Posterior cingulate gyrus (tissue), 11 donors: ENCODE measurements around the gene TBX15.
A peak's percentile ranks its signal among the peaks of the same experiment; 100 is the strongest.

Experiments
- DNase-seq, 10 donors: peaks; one replicate each; pipeline versions ENCODE4 v3.0.0 to v3.0.0-alpha.2; 2020 to 2021; ENCODE audit warnings: mixed read lengths in 3 of 10
- intact Hi-C: fragments of 100-400 bp; cut with DNase I; formaldehyde crosslinking; loops from one replicate; pipeline ENCODE4 v1.15.1; 2023

The TBX15 gene

GRCh38 chr1:119002028-119002686 is 14.0 kb upstream of the TBX15 start:
- intact Hi-C loops: no loop called here
- no peak for DNase-seq

DNA sequence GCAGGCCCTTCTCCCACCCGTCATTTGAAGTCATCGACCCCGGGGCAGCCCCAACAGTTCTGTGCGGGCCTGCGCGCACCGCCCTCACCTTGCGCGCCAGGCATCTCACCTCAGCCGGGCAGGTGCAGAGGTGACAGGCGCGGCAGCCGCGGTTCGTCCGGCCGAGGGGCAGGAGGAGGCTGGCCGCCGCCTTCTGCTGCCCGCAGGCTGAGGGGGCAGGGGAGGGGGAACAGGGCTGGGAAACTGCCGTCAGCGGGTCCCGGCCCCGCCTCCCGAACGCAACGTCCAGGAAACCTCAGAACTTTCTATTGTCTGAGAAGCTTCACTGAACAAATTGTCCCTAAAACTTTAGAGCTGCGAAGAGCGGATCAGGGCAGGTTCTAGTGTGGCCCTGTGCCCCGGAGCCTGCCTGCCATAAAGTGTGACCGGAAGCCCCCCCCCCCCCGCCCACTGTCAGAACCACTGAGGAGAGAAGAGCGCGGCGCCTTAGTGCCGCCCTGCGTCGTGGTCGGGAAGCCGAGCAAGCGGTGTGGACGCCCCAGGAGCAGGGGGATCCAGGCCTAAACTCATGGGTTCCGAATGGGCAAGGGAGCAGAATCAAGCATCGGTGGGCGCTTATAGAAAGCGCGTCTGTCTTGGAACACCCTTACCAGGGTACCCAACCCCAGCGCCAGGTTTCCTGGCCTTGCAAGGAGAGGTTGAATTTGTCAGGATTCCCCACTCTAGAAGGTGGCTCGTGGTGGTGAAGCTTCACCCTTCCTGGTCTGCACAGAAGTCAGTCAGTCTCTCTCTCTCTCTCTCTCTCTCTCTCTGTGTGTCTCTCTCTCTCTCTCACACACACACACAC is 13.3 kb upstream of the TBX15 start:
- intact Hi-C loops: no loop called here
- peak in 2 of 10 donors; percentile 42 to 70 for DNase-seq

GRCh38 chr1:119000371-119001180 is 12.4 kb upstream of the TBX15 start:
- DNase-seq: peak in 2 of 10 donors; percentile 70 to 75

DNA sequence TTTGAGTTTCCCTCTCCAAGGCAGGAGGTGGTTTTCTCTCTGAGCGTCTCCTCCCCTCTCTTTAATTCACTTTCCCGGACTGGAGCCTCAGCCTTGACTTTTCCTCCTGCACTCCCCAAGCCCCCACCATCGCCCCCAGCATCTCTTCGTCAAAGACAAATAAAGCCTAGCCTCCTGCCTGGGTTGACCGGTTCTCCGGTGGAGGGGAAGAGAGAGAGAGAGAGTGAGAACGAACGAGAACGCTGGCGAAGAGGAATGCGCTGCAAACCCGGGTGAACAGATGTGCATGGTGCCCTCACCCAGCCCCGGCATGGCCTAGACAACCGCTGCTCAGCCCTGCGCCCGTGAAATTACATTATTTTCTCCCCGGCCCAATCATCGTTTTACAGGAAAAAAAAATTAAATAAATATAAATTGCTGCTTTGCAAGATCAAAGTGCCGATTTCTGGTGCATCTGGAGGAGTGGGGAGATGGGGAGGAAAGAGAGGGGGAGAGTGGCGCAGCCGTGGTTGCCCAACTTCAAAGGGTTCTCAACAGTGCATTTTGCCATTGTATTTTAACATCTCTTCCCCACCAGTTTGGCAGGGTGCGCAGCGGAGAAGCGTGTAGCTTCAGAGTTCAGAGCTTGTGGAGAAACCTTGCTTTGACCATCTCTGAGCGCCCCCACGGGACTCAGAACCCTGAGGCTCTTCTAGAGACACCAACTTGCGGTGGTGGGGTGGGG is 11.4 kb upstream of the TBX15 start:
- DNase-seq: peak in 1 of 10 donors; percentile 29
- intact Hi-C loops: no loop called here

More at GRCh38 chr1:119000371-119001180, 12.4 kb upstream of the TBX15 start:
- intact Hi-C loops: no loop called here

GRCh38 chr1:118998171-118998570 is 10.0 kb upstream of the TBX15 start:
- intact Hi-C loops: no loop called here
- DNase-seq: no peak

DNA sequence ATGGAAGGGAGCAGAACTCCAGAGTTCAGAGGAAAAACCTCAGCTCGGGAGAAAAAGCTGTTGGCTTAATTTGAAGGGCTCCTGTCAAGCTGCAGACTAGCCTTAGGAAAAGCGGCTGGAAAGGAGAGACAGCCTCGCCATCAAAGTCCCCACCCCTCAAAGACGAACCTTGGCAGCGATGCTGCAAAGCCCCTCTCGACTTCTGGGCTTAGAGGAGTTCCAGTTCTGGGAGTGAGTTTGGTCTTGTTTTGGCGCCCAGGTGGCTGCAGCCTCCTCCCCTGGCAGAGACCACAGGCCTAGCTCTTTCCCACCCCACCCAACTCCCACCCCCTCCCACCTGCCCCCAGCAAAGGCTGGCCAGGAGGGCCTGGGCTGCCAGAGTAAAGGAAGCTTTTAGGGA is 9.1 kb upstream of the TBX15 start:
- DNase-seq: peak in 1 of 10 donors; percentile 38
- intact Hi-C loops: no loop called here

- DNase-seq: peak in 1 of 10 donors; percentile 75
Observed at GRCh38 chr1:118995312-118996016, 7.3 kb upstream of the TBX15 start.

DNA sequence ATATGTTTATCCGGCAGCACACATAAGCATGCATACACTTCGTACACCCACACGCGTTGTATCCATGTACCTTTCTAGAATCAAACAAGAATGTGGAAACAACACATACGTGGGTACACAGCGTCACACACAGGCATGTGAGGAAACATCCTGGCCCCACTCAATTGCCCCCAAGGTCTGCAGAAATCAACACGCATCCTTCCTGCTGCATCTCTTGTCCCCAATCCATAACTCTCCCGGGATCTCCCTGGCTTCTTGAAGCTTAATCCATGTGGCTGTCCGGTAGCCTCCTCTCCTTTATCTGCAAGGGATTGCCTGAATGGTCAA is 5.5 kb upstream of the TBX15 start:
- no peak for DNase-seq
- intact Hi-C loops: no loop called here

More at GRCh38 chr1:118995312-118996016, 7.3 kb upstream of the TBX15 start:
- intact Hi-C loops: no loop called here

DNA sequence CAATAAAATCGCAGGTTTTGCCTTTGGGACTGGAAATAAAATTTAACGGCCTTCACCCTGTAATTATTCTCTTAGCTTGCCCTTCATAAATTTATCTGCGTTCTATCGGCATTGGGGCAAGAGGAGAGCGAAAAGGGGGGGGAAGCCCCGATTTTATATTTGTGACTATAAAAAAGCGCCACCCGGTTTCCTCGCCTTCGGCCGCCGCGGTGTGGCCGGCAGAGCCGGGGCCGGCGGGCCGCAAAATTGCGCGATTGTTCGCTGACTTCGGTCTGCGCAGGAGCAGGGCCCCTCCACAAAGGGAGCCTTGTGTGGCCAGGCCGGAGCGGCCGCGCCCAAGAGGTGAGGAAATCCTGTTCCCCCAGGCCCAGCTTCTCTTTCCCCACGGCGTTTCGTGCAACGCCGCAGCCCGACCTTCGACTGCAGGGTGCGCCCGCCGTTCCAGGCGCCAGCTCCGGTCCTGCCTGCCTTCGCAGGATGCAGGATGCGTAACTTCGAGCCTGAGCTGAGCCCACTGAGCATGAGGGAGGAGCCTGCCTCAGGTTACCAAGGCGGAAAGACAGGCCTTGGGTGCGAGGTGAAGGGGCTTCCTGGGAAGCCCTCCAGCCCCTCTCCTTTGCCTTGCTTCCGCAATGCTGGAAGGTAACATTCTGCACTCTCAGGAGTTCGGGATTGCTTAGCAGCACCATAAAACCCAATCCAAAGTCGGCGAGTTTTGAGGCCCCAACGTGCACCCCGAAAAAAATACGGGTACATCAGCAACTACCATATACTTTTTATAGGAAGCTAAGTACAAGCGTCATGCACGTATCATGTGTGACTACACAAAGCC is 4.9 kb upstream of the TBX15 start:
- intact Hi-C loops: no loop called here
- DNase-seq: peak in 2 of 10 donors; percentile 60 to 65

GRCh38 chr1:118992237-118992825 is 4.2 kb upstream of the TBX15 start:
- intact Hi-C loops: no loop called here
- DNase-seq: no peak

- intact Hi-C loops: no loop called here
- DNase-seq: no peak
Observed at GRCh38 chr1:118991448-118991847, 3.3 kb upstream of the TBX15 start.

DNA sequence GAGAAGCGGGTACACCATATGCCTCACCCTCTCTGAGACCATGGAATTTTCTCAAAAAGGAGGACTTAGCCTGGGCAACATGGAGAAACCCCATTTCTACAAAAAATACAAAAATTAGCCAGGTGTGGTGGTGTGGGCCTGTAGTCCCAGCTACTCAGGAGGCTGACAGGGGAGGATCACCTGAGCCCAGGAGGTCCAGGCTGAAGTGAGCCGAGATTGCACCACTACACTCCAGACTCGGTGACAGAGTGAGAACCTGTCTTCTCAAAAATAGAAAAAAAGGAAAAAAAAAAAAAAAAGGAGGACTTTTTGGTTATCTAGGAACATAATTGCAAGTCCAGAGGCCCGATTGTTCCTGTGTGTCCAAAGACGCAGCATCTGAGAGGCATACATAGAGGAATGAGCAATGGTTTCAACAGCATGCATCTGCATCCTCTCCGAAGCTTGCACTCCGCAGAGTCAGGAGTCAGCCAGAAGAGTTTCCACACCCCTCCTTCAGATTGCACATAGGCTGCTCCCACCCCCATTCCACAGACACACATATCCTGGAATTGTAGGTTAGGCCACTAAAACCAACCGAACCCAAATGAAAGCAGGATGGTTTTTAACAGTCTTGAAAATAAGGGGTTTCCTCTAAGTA is 2.5 kb upstream of the TBX15 start:
- peak in 2 of 10 donors; percentile 54 to 66 for DNase-seq
- intact Hi-C loops: no loop called here

DNA sequence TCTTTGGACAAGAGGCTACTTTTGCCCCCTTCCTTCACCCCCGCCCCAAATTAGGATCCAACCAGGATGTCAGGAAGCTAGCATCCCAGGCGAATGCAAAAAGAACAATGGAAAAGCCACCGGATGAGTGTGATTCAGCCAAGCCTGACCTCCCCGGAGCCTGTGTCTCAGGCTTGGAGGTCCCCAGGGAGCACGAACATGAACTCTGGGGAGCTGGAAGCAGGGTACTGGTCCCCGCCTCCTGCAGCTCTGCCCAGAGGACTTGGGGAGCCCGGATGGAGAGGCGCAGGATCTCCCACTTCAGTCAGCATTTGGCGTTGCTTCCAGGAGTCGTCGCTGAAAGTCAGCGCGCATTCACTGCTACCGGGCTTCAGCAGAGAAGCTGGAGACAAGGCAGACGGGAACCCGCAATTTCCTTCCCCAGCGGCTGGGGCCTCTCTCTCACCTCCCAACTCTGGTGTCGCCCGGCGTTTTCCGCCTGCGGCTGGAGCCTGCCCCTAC is 1.8 kb upstream of the TBX15 start:
- intact Hi-C loops: no loop called here
- peak in 2 of 10 donors; percentile 59 to 80 for DNase-seq

- DNase-seq: peak in 2 of 10 donors; percentile 53 to 73
- intact Hi-C loops: no loop called here
Observed at GRCh38 chr1:118989006-118989815, 1.1 kb upstream of the TBX15 start.

DNA sequence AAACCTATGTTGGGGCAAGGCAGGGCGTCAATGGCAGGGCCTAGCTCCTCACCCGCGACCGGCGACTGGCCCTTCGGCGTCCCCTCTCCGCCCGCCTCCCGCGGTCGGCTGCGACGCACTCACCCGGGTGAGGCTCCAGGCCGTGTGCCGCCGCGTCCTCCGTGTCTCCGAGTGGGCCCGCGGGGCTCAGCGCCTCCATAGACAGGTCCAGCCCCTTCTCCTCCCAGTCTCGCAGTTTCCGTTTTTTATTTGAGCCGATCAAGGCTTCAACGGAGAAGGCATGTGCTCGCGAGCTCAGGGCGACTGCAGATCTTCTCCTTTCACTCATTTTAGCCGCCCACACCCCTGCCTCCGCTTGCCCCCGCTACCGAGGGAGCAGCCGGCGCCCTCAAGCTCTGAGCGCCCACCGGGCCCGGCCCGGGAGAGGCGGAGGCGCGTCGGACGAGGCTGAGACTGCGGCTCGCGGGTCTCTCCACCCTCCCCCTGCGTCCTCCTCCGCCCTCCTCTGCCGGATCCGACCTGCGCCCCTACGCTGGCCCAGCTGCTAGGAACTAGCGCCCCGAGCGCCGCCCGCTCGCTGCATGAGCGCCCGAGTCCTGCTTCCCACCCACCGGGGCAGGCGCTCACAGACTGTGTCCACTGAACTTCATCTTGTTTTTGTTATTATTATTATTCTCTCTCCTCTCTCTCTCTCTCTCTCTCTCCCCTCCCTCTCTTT is 516 bp downstream of the TBX15 start:
- intact Hi-C loops: no loop called here
- DNase-seq: peak in 1 of 10 donors; percentile 67
